ENCODE data around the gene LDLRAD4. TPM values are rescaled to one million over a fixed set of nuclear protein-coding genes. Genes with fewer than 3 reads are reported as not detected.

Gene LDLRAD4
- total RNA-seq, 2 experiments from 2014 or later: 37.3 to 38.5 TPM

DNA sequence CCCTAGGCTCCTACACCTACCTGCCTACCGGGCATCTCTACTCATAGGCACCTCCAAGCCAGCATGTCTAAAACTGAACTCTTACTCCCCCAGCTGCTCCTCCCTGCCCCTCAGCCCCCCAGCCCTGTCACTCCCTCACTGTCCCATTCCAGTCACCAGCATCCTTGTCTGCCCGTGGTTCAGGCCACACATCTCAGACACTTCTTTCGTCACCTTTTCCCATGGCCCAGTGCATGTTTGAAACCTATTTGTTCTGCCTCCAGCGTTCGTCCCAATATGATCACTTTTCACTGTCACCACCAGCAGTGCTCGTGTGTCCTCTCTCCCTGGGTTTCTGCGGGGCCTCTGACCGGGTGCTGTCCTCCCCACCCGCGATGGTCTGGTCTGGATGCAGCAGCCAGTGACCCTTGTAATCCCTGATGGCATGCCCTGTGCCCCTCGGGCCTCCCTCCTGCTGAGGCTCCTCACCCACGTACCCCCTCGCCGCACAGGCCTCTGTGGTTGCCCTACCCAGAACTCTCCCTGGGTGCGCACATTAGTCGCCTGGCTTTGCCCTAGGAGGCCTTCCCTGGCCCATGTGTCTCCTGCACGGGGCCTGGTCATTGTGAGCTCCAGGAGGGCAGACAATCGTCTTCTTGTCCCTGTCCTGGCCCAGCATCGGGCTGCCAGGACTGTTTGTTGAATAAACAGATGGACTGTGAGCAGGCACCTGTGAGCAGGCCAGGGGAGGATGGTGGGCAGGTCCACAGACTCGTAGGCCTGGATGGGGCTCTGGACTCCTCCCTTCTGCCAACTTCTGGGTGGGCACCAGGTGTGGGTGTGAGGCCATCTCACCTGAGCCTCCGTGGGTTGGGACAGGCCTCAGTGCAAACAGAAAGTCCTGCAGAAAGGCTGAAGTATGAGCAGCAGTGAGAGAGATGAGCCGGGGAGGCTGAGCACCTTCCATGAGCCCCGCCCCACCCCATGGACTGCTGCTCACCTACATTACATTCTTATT, 15.5 kb downstream of the LDLRAD4 start:
- ChIA-PET CTCF (no interaction called here), POLR2A (no interaction called here)
- intact Hi-C loops (cut with micrococcal nuclease): no loop called here
- Mint-ChIP-seq H3K4me3 (no peak overlapping the region), H3K4me1 (ENCODE audit: low read depth) (no peaks in the 10 kb centered on the region), H3K36me3 (ENCODE audit: low read depth) (no peaks in the 10 kb centered on the region), H3K9me3 (no peaks in the 10 kb centered on the region), H3K27ac (no peak overlapping the region), H3K27me3 (no peaks in the 10 kb centered on the region)
- ATAC-seq (no peak), DNase-seq (no peak)
- TF ChIP-seq, protein P1, sequence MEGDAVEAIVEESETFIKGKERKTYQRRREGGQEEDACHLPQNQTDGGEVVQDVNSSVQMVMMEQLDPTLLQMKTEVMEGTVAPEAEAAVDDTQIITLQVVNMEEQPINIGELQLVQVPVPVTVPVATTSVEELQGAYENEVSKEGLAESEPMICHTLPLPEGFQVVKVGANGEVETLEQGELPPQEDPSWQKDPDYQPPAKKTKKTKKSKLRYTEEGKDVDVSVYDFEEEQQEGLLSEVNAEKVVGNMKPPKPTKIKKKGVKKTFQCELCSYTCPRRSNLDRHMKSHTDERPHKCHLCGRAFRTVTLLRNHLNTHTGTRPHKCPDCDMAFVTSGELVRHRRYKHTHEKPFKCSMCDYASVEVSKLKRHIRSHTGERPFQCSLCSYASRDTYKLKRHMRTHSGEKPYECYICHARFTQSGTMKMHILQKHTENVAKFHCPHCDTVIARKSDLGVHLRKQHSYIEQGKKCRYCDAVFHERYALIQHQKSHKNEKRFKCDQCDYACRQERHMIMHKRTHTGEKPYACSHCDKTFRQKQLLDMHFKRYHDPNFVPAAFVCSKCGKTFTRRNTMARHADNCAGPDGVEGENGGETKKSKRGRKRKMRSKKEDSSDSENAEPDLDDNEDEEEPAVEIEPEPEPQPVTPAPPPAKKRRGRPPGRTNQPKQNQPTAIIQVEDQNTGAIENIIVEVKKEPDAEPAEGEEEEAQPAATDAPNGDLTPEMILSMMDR (IDR thresholded peaks at IDR 0.05): no peak

DNA sequence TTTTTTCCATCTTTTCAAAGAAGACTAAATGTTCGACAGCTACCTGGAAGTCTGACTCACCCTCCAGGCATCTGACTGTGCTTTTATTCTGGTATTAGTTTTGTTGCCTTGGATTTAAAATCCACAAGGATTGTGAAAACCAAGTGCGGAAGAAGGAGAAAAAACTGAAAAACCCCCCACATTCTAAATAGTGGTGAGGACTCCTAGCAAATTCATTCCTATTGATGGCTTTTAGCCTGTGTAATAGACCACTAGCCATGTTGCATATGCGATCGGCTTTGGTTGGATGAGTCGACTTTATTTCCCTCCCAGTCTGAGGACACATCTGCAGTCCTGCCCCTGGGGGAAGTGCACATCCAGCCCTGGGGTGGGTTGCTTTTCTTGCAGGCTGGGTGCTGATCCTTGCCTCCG, 16.9 kb downstream of the LDLRAD4 start:
- Mint-ChIP-seq H3K4me3 (no peak overlapping the region), H3K9me3 (no peaks in the 10 kb centered on the region), H3K27ac (no peak overlapping the region), H3K36me3 (ENCODE audit: low read depth) (no peaks in the 10 kb centered on the region), H3K27me3 (no peaks in the 10 kb centered on the region), H3K4me1 (ENCODE audit: low read depth) (no peaks in the 10 kb centered on the region)
- POLR2A ChIA-PET: no interaction called here
- ATAC-seq (no peak), DNase-seq (no peak)
- intact Hi-C loops (cut with micrococcal nuclease): no loop called here
- TF ChIP-seq, protein P1 (IDR thresholded peaks at IDR 0.05): no peak
- CTCF ChIA-PET: no interaction called here

DNA sequence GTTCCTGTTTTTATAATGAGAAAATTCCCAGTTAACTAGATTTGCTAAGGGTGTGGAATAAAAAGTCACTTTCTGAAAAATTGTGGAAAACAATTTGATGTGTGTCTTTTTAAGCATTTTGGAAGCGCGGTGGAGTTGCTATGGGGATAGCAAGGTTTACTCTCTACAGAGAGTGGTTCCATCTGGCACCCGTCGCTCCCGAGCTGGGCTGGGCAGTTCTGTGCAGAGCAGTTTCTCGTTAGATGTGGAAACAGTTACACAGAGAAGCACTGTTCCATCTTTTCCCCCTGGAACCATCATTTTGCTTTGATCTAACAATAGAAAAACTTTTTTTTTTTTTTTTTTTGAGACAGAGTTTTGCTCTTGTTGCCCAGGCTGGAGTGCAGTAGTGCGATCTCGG, 17.4 kb downstream of the LDLRAD4 start:
- ATAC-seq (no peak), DNase-seq (no peak)
- no peaks in the 10 kb centered on the region for H3K36me3 Mint-ChIP-seq (ENCODE audit: low read depth)
- intact Hi-C loops (cut with micrococcal nuclease): no loop called here
- TF ChIP-seq, protein P1 (IDR thresholded peaks at IDR 0.05): no peak
- no peaks in the 10 kb centered on the region for H3K9me3 Mint-ChIP-seq
- no peaks in the 10 kb centered on the region for H3K27me3 Mint-ChIP-seq
- no peaks in the 10 kb centered on the region for H3K4me1 Mint-ChIP-seq (ENCODE audit: low read depth)
- CTCF ChIA-PET: no interaction called here
- no peak overlapping the region for H3K27ac Mint-ChIP-seq
- POLR2A ChIA-PET: interaction anchor here (0.7 kb wide), 1 partner anchor 162 kb away, joined by 3 read pairs; no protein-coding TSS in a partner anchor
- no peak overlapping the region for H3K4me3 Mint-ChIP-seq

DNA sequence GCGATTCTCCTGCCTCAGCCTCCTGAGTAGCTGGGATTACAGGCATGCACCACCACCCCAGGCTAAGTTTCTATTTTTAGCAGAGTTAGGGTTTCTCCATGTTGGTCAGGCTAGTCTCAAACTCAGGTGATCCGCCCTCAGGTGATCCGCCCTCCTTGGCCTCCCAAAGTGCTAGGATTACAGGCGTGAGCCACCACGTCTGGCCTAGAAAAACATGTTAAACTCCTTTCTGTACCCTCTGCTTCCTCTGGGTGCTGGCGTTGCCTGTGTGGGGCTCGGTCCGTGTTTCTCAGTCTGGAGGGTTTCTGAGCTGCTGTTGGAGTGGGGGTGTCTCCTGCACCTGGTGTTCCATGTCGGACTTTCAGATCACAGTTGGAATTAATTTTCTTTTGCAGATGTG, 17.9 kb downstream of the LDLRAD4 start:
- DNase-seq: no peak
- Mint-ChIP-seq H3K27me3 (no peaks in the 10 kb centered on the region), H3K4me1 (ENCODE audit: low read depth) (no peaks in the 10 kb centered on the region), H3K9me3 (no peaks in the 10 kb centered on the region), H3K36me3 (ENCODE audit: low read depth) (no peaks in the 10 kb centered on the region), H3K4me3 (no peak overlapping the region), H3K27ac (no peak overlapping the region)
- TF ChIP-seq, protein P1 (IDR thresholded peaks at IDR 0.05): no peak
- no peak for ATAC-seq
- intact Hi-C loops (cut with micrococcal nuclease): no loop called here
- ChIA-PET POLR2A (interaction anchor here (0.7 kb wide), 1 partner anchor 162 kb away, joined by 3 read pairs; no protein-coding TSS in a partner anchor), CTCF (no interaction called here)

DNA sequence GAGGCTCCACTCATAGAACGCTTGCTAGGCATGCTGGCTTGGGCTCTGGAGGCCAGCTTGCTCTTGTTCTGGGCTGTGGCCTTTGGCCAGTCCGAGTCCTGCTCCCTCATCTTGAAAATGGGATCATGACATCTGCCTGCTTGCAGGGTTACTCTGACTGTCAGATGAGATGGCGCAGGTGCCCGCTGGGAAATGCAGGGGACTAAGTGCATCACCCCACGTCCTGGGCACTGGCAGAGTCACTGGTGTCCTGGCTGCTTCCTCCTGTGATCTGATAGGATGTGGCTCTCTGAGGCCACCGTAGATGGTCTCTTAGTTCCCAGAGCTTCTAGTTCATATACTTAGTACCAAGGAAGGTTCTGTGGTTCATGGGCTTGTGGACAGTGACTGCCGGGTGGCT, 18.5 kb downstream of the LDLRAD4 start:
- H3K36me3 Mint-ChIP-seq (ENCODE audit: low read depth): no peaks in the 10 kb centered on the region
- CTCF ChIA-PET: interaction anchor here (1.2 kb wide), 1 partner anchor 22 kb away, joined by 3 read pairs; no protein-coding TSS in a partner anchor
- no peak for DNase-seq

More for the DNA sequence above, 18.5 kb downstream of the LDLRAD4 start:
- no peak overlapping the region for H3K27ac Mint-ChIP-seq
- H3K4me3 Mint-ChIP-seq: no peak overlapping the region
- H3K27me3 Mint-ChIP-seq: no peaks in the 10 kb centered on the region
- TF ChIP-seq, protein P1 (IDR thresholded peaks at IDR 0.05): no peak
- no peak for ATAC-seq
- POLR2A ChIA-PET: no interaction called here
- no peaks in the 10 kb centered on the region for H3K4me1 Mint-ChIP-seq (ENCODE audit: low read depth)
- no peaks in the 10 kb centered on the region for H3K9me3 Mint-ChIP-seq
- intact Hi-C loops (cut with micrococcal nuclease): no loop called here
